ENCODE measurements around the gene CYB5D1. TPM values are rescaled to one million over a fixed set of nuclear protein-coding genes. Genes with fewer than 3 reads are reported as not detected.
A peak's percentile ranks its signal among the peaks of the same experiment; 100 is the strongest.

CYB5D1 gene
- total and polyA plus RNA-seq, 2 of the 8 experiments (the other 6 are each of a cell fraction or from before 2014, with no cell fraction given) = 11.0 to 18.0 TPM

- TF ChIP-seq, protein P1, sequence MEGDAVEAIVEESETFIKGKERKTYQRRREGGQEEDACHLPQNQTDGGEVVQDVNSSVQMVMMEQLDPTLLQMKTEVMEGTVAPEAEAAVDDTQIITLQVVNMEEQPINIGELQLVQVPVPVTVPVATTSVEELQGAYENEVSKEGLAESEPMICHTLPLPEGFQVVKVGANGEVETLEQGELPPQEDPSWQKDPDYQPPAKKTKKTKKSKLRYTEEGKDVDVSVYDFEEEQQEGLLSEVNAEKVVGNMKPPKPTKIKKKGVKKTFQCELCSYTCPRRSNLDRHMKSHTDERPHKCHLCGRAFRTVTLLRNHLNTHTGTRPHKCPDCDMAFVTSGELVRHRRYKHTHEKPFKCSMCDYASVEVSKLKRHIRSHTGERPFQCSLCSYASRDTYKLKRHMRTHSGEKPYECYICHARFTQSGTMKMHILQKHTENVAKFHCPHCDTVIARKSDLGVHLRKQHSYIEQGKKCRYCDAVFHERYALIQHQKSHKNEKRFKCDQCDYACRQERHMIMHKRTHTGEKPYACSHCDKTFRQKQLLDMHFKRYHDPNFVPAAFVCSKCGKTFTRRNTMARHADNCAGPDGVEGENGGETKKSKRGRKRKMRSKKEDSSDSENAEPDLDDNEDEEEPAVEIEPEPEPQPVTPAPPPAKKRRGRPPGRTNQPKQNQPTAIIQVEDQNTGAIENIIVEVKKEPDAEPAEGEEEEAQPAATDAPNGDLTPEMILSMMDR (IDR thresholded peaks at IDR 0.05; ENCODE audit: control extremely low read depth in 1 of 3, insufficient read depth in 1 of 3, low read depth in 1 of 3, low read length in 3 of 3) = no peak
- peak; percentile 37 for TF ChIP-seq ASH2L (IDR thresholded peaks at IDR 0.05; ENCODE audit: low read length)
- TF ChIP-seq, protein P2, sequence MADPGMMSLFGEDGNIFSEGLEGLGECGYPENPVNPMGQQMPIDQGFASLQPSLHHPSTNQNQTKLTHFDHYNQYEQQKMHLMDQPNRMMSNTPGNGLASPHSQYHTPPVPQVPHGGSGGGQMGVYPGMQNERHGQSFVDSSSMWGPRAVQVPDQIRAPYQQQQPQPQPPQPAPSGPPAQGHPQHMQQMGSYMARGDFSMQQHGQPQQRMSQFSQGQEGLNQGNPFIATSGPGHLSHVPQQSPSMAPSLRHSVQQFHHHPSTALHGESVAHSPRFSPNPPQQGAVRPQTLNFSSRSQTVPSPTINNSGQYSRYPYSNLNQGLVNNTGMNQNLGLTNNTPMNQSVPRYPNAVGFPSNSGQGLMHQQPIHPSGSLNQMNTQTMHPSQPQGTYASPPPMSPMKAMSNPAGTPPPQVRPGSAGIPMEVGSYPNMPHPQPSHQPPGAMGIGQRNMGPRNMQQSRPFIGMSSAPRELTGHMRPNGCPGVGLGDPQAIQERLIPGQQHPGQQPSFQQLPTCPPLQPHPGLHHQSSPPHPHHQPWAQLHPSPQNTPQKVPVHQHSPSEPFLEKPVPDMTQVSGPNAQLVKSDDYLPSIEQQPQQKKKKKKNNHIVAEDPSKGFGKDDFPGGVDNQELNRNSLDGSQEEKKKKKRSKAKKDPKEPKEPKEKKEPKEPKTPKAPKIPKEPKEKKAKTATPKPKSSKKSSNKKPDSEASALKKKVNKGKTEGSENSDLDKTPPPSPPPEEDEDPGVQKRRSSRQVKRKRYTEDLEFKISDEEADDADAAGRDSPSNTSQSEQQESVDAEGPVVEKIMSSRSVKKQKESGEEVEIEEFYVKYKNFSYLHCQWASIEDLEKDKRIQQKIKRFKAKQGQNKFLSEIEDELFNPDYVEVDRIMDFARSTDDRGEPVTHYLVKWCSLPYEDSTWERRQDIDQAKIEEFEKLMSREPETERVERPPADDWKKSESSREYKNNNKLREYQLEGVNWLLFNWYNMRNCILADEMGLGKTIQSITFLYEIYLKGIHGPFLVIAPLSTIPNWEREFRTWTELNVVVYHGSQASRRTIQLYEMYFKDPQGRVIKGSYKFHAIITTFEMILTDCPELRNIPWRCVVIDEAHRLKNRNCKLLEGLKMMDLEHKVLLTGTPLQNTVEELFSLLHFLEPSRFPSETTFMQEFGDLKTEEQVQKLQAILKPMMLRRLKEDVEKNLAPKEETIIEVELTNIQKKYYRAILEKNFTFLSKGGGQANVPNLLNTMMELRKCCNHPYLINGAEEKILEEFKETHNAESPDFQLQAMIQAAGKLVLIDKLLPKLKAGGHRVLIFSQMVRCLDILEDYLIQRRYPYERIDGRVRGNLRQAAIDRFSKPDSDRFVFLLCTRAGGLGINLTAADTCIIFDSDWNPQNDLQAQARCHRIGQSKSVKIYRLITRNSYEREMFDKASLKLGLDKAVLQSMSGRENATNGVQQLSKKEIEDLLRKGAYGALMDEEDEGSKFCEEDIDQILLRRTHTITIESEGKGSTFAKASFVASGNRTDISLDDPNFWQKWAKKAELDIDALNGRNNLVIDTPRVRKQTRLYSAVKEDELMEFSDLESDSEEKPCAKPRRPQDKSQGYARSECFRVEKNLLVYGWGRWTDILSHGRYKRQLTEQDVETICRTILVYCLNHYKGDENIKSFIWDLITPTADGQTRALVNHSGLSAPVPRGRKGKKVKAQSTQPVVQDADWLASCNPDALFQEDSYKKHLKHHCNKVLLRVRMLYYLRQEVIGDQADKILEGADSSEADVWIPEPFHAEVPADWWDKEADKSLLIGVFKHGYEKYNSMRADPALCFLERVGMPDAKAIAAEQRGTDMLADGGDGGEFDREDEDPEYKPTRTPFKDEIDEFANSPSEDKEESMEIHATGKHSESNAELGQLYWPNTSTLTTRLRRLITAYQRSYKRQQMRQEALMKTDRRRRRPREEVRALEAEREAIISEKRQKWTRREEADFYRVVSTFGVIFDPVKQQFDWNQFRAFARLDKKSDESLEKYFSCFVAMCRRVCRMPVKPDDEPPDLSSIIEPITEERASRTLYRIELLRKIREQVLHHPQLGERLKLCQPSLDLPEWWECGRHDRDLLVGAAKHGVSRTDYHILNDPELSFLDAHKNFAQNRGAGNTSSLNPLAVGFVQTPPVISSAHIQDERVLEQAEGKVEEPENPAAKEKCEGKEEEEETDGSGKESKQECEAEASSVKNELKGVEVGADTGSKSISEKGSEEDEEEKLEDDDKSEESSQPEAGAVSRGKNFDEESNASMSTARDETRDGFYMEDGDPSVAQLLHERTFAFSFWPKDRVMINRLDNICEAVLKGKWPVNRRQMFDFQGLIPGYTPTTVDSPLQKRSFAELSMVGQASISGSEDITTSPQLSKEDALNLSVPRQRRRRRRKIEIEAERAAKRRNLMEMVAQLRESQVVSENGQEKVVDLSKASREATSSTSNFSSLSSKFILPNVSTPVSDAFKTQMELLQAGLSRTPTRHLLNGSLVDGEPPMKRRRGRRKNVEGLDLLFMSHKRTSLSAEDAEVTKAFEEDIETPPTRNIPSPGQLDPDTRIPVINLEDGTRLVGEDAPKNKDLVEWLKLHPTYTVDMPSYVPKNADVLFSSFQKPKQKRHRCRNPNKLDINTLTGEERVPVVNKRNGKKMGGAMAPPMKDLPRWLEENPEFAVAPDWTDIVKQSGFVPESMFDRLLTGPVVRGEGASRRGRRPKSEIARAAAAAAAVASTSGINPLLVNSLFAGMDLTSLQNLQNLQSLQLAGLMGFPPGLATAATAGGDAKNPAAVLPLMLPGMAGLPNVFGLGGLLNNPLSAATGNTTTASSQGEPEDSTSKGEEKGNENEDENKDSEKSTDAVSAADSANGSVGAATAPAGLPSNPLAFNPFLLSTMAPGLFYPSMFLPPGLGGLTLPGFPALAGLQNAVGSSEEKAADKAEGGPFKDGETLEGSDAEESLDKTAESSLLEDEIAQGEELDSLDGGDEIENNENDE (IDR thresholded peaks at IDR 0.05; ENCODE audit: insufficient replicate concordance, low read length) = no peak
- TF ChIP-seq KDM5A (IDR thresholded peaks at IDR 0.05; ENCODE audit: low read length) = no peak
- no peak; a peak in 1 of 3 replicates for TF ChIP-seq POLR2A (IDR thresholded peaks at IDR 0.05; ENCODE audit: control extremely low read depth in 1 of 2, low read depth in 2 of 2, low read length in 2 of 2)
- peak in 1 of 2 experiments; percentile 42; a peak in 1 of 4 replicates for TF ChIP-seq HDAC2 (IDR thresholded peaks at IDR 0.05; ENCODE audit: borderline replicate concordance in 1 of 2, low read depth in 2 of 2, low read length in 2 of 2)
- no peak for TF ChIP-seq HDAC6 (IDR thresholded peaks at IDR 0.05; ENCODE audit: low read depth, low read length)
Measured at GRCh38 chr17:7843536-7844291, 14.1 kb upstream of the CYB5D1 start (continued).

All from H1 (cell line).